ENCODE measurements around the gene SCO1. TPM values are rescaled to one million over a fixed set of nuclear protein-coding genes. Genes with fewer than 3 reads are reported as not detected.

Gene SCO1
- total and polyA plus RNA-seq, 7 donors: 12.2 to 37.5 (median 22.1) TPM

GRCh38 chr17:10674704-10675103 is 22.6 kb downstream of the SCO1 start:
- Histone ChIP-seq H3K36me3 (peaks cover 0 to 41% (median 12%) of the 10 kb centered on the region in 4 donors), H3K9me3 (no peaks in the 10 kb centered on the region), H3K27ac (peak overlapping the region in 1 of 4 donors; percentile 45), H3K4me3 (no peak overlapping the region), H3K27me3 (no peaks in the 10 kb centered on the region), H3K4me1 (peaks cover 0 to 28% (median 7%) of the 10 kb centered on the region in 4 donors)
- WGBS, 2 donors: 94 to 96% methylated on average over 4 of the region's 4 CpGs
- intact Hi-C loops (cut with DNase I): no loop called here
- DNase-seq: no peak
- no peak for TF ChIP-seq POLR2AphosphoS5 (IDR thresholded peaks at IDR 0.05)
- TF ChIP-seq EP300 (IDR thresholded peaks at IDR 0.05): no peak
- TF ChIP-seq, protein P1, sequence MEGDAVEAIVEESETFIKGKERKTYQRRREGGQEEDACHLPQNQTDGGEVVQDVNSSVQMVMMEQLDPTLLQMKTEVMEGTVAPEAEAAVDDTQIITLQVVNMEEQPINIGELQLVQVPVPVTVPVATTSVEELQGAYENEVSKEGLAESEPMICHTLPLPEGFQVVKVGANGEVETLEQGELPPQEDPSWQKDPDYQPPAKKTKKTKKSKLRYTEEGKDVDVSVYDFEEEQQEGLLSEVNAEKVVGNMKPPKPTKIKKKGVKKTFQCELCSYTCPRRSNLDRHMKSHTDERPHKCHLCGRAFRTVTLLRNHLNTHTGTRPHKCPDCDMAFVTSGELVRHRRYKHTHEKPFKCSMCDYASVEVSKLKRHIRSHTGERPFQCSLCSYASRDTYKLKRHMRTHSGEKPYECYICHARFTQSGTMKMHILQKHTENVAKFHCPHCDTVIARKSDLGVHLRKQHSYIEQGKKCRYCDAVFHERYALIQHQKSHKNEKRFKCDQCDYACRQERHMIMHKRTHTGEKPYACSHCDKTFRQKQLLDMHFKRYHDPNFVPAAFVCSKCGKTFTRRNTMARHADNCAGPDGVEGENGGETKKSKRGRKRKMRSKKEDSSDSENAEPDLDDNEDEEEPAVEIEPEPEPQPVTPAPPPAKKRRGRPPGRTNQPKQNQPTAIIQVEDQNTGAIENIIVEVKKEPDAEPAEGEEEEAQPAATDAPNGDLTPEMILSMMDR (IDR thresholded peaks at IDR 0.05): no peak

DNA sequence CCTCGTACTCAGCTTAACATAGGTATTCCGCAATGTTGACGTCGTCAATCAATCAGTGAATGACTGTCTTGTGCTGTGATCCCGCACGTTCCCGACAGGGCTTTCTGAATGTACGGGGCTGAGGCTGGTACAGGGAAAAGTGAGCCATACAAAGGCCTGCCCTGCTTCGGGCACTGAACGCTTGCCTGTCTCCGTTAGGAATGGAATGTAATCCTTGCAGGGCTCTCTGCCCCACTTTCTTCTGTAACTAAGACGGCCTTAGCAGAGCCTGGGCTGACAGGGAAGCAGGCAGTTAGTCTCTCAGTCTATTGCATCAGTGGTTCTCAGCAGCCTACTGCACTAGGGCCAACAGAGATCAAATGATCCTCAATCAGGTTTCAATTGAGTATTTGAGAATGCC is 24.0 kb downstream of the SCO1 start:
- no peaks in the 10 kb centered on the region for H3K27me3 ChIP-seq
- DNase-seq: no peak
- H3K4me1 ChIP-seq: peaks cover 0 to 35% (median 10%) of the 10 kb centered on the region in 4 donors
- H3K4me3 ChIP-seq: no peak overlapping the region
- peak overlapping the region; percentile 30 to 73 (median 42) for H3K27ac ChIP-seq
- H3K36me3 ChIP-seq: peaks cover 0 to 29% (median 8%) of the 10 kb centered on the region in 4 donors
- 95 to 97% methylated on average over 12 of the region's 12 CpGs for WGBS, 2 donors
- no peaks in the 10 kb centered on the region for H3K9me3 ChIP-seq
- intact Hi-C loops (cut with DNase I): no loop called here
- TF ChIP-seq POLR2A (IDR thresholded peaks at IDR 0.05) (no peak), POLR2AphosphoS5 (IDR thresholded peaks at IDR 0.05) (no peak), EP300 (IDR thresholded peaks at IDR 0.05) (no peak)
- TF ChIP-seq, protein P1 (IDR thresholded peaks at IDR 0.05): no peak

DNA sequence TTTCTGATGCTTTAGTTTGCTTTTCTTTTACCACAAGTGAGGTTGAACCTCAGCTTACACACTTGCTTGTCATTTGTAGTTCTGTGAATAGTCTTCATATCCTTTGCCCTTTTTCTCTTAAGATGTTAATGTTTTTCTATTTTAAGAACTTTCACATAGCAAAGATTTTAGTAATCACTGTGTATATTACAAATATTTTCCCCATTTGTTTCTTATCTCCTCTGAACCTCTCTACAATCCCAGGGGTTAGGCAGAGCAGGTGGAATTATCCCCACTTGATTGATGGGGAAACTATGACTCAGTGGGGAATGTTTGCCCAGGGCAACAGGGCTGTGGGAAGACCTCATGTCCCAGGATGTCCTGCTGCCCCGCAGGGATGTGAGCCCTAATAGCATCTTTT is 28.6 kb downstream of the SCO1 start:
- H3K27me3 ChIP-seq: no peaks in the 10 kb centered on the region
- TF ChIP-seq POLR2AphosphoS5 (IDR thresholded peaks at IDR 0.05): no peak
- no peak for TF ChIP-seq EP300 (IDR thresholded peaks at IDR 0.05)
- TF ChIP-seq POLR2A (IDR thresholded peaks at IDR 0.05): no peak
- TF ChIP-seq, protein P1 (IDR thresholded peaks at IDR 0.05): no peak
- no peak overlapping the region for H3K4me3 ChIP-seq
- H3K36me3 ChIP-seq: no peaks in the 10 kb centered on the region
- intact Hi-C loops (cut with DNase I): no loop called here
- H3K27ac ChIP-seq: peak overlapping the region in 1 of 4 donors; percentile 1
- 92 to 93% methylated on average over 1 of the region's 1 CpG for WGBS, 2 donors
- H3K4me1 ChIP-seq: peaks cover 0 to 19% (median 9%) of the 10 kb centered on the region in 4 donors
- DNase-seq: no peak
- H3K9me3 ChIP-seq: no peaks in the 10 kb centered on the region

DNA sequence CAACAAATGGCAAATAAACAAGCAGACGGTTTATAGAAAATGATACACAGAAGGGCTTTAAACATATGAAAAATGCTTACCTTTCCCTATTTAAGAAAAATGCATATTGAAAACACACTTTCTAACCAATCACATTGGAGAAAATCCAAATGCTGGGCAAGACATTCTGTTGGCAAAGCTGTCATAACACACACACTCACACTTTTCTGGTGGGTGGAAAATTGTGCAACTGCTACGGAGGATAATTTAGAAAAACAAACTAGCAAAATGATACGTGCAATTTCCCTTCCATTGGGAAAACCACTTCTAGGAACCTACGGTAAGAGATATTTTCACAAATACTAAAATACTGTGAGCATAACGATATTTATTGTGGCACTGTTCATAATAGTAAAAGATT is 30.4 kb downstream of the SCO1 start:
- intact Hi-C loops (cut with DNase I): no loop called here
- H3K9me3 ChIP-seq: no peaks in the 10 kb centered on the region
- H3K27me3 ChIP-seq: no peaks in the 10 kb centered on the region
- no peak overlapping the region for H3K27ac ChIP-seq
- DNase-seq: no peak
- TF ChIP-seq POLR2AphosphoS5 (IDR thresholded peaks at IDR 0.05): no peak
- TF ChIP-seq, protein P1 (IDR thresholded peaks at IDR 0.05): no peak
- TF ChIP-seq EP300 (IDR thresholded peaks at IDR 0.05): no peak
- no peak for TF ChIP-seq POLR2A (IDR thresholded peaks at IDR 0.05)
- H3K4me1 ChIP-seq: peaks cover 0 to 7% (median 3%) of the 10 kb centered on the region in 4 donors
- WGBS, 2 donors: 89 to 93% methylated on average over 5 of the region's 5 CpGs
- H3K4me3 ChIP-seq: no peak overlapping the region
- no peaks in the 10 kb centered on the region for H3K36me3 ChIP-seq

DNA sequence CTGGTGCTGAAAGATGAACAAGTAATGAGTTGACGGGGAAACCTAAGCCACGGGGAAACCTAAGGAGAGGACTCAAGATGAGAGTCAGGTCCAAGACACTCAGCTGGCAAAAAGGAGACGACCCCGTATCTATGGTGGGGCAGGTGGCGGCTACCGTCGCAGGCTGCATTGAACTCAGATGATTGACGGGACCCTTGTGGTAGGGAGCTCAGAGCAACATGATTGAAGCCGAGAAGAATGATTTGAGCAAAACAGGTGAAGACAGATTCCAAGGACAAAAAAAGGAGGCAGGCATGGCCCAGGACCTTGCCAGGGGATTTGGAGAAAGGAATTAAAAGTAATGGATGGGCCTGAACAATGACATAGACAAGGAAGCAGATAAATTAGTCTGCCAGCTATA is 32.8 kb downstream of the SCO1 start:
- Histone ChIP-seq H3K4me3 (no peak overlapping the region), H3K36me3 (peaks cover 0 to 1% (median 0%) of the 10 kb centered on the region in 4 donors), H3K27me3 (no peaks in the 10 kb centered on the region), H3K4me1 (peaks cover 0 to 7% (median 3%) of the 10 kb centered on the region in 4 donors), H3K9me3 (no peaks in the 10 kb centered on the region), H3K27ac (no peak overlapping the region)
- TF ChIP-seq POLR2A (IDR thresholded peaks at IDR 0.05) (no peak), POLR2AphosphoS5 (IDR thresholded peaks at IDR 0.05) (no peak), EP300 (IDR thresholded peaks at IDR 0.05) (no peak)
- TF ChIP-seq, protein P1 (IDR thresholded peaks at IDR 0.05): no peak
- intact Hi-C loops (cut with DNase I): no loop called here
- no peak for DNase-seq
- 96 to 97% methylated on average over 9 of the region's 9 CpGs for WGBS, 2 donors

Data from sigmoid colon (tissue), 7 donors.